Measurements from ENCODE around the gene PLXDC2. TPM values are rescaled to one million over a fixed set of nuclear protein-coding genes. Genes with fewer than 3 reads are reported as not detected.

Gene PLXDC2
- total RNA-seq, 1 experiment from 2014 or later = 0.20 TPM

GRCh38 chr10:19874190-19874589, 58.0 kb downstream of the PLXDC2 start:
- Histone ChIP-seq H4K20me1 (ENCODE audit: insufficient read depth) (no peaks in the 10 kb centered on the region), H3K9ac (ENCODE audit: low read length) (no peak overlapping the region), H3K9me3 (ENCODE audit: control insufficient read depth in 1 of 2, insufficient read depth in 1 of 2, low read depth in 1 of 2, low read length in 2 of 2) (peaks cover 7 to 18% of the 10 kb centered on the region in 2 experiments; a peak in 2 of 4 replicates), H3K79me2 (ENCODE audit: insufficient read depth, low read length) (no peaks in the 10 kb centered on the region), H3K4me2 (ENCODE audit: low read length) (no peak overlapping the region), H3K27me3 (ENCODE audit: insufficient read depth, low read length) (no peaks in the 10 kb centered on the region), H3K4me1 (ENCODE audit: control insufficient read depth in 1 of 2, insufficient read depth in 2 of 2, low read length in 2 of 2) (no peaks in the 10 kb centered on the region), H3K9me2 (ENCODE audit: insufficient read depth) (no peaks in the 10 kb centered on the region), H3K27ac (ENCODE audit: low read depth, low read length) (no peak overlapping the region), H2AFZ (ENCODE audit: low read depth, low read length, poor library complexity, severe bottlenecking) (no peak overlapping the region), H3K4me3 (replicated peaks in 1 of 2; ENCODE audit: low read depth in 1 of 2, low read length in 2 of 2) (no peak overlapping the region), H3K36me3 (ENCODE audit: control insufficient read depth in 1 of 2, insufficient read depth in 2 of 2, low read length in 2 of 2) (no peaks in the 10 kb centered on the region; a peak in 1 of 4 replicates)
- no peak for DNase-seq (ENCODE audit: low read depth, low spot score)
- ChIA-PET RAD21 (ENCODE audit: low non-redundant PET in 1 of 2, low total read pairs in 2 of 2, uncharacterized antibody in 2 of 2, unreplicated experiment in 2 of 2) (no interaction called here), CTCF (no interaction called here), POLR2A (no interaction called here)
- intact Hi-C loops (cut with micrococcal nuclease) = no loop called here
- no peak for ATAC-seq
- BruUV-seq (replicated peaks) = no TSS peak
- TF ChIP-seq, protein P1, sequence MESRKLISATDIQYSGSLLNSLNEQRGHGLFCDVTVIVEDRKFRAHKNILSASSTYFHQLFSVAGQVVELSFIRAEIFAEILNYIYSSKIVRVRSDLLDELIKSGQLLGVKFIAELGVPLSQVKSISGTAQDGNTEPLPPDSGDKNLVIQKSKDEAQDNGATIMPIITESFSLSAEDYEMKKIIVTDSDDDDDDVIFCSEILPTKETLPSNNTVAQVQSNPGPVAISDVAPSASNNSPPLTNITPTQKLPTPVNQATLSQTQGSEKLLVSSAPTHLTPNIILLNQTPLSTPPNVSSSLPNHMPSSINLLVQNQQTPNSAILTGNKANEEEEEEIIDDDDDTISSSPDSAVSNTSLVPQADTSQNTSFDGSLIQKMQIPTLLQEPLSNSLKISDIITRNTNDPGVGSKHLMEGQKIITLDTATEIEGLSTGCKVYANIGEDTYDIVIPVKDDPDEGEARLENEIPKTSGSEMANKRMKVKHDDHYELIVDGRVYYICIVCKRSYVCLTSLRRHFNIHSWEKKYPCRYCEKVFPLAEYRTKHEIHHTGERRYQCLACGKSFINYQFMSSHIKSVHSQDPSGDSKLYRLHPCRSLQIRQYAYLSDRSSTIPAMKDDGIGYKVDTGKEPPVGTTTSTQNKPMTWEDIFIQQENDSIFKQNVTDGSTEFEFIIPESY (IDR thresholded peaks at IDR 0.05; ENCODE audit: extremely low read depth, insufficient replicate concordance, low read length) = no peak
- no peak for TF ChIP-seq YY1 (IDR thresholded peaks at IDR 0.05; ENCODE audit: extremely low read depth, insufficient replicate concordance, low read depth, low read length)
- TF ChIP-seq ZFX (IDR thresholded peaks at IDR 0.05) = no peak
- TF ChIP-seq JUND (IDR thresholded peaks at IDR 0.05) = no peak
- no peak for TF ChIP-seq EZH2phosphoT487 (IDR thresholded peaks at IDR 0.05; ENCODE audit: borderline replicate concordance)
- no peak for TF ChIP-seq SRF (IDR thresholded peaks at IDR 0.05; ENCODE audit: low read depth)
- no peak for TF ChIP-seq ZNF274 (IDR thresholded peaks at IDR 0.05; ENCODE audit: low read depth, low read length)
- TF ChIP-seq, protein P2, sequence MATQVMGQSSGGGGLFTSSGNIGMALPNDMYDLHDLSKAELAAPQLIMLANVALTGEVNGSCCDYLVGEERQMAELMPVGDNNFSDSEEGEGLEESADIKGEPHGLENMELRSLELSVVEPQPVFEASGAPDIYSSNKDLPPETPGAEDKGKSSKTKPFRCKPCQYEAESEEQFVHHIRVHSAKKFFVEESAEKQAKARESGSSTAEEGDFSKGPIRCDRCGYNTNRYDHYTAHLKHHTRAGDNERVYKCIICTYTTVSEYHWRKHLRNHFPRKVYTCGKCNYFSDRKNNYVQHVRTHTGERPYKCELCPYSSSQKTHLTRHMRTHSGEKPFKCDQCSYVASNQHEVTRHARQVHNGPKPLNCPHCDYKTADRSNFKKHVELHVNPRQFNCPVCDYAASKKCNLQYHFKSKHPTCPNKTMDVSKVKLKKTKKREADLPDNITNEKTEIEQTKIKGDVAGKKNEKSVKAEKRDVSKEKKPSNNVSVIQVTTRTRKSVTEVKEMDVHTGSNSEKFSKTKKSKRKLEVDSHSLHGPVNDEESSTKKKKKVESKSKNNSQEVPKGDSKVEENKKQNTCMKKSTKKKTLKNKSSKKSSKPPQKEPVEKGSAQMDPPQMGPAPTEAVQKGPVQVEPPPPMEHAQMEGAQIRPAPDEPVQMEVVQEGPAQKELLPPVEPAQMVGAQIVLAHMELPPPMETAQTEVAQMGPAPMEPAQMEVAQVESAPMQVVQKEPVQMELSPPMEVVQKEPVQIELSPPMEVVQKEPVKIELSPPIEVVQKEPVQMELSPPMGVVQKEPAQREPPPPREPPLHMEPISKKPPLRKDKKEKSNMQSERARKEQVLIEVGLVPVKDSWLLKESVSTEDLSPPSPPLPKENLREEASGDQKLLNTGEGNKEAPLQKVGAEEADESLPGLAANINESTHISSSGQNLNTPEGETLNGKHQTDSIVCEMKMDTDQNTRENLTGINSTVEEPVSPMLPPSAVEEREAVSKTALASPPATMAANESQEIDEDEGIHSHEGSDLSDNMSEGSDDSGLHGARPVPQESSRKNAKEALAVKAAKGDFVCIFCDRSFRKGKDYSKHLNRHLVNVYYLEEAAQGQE (IDR thresholded peaks at IDR 0.05; ENCODE audit: low read depth) = no peak
- no peak for TF ChIP-seq RAD21 (IDR thresholded peaks at IDR 0.05; ENCODE audit: low read depth)
- TF ChIP-seq TCF7L2 (IDR thresholded peaks at IDR 0.05; ENCODE audit: borderline replicate concordance, extremely low read depth, insufficient read depth, insufficient read length) = no peak
- TF ChIP-seq EZH2 (IDR thresholded peaks at IDR 0.05) = no peak

Data from HCT116 (cell line).